ENCODE data around the gene PIK3CA.

Gene PIK3CA

DNA sequence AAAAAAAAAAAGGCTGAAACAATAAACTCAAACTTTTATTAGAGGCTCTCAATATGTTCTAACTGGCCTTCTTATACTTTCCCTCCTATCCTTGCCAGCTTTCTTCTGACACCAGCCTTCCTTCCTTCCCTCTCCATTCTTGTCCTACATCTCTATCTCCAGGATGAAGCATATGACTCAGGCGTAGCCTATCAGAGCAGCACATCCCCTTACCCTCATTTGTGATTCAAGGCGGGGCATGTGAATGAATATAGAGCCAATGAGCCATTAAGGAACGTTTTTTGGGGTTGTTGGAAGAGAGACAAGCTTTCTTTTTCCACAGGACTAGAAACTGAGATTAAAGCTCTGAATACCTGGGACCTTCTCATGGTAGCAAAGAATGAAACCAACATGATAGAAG, 127.8 kb downstream of the PIK3CA start:
- H3K4me3 ChIP-seq (ENCODE audit: low read depth, low read length) = no peak overlapping the region
- TF ChIP-seq, protein P1, sequence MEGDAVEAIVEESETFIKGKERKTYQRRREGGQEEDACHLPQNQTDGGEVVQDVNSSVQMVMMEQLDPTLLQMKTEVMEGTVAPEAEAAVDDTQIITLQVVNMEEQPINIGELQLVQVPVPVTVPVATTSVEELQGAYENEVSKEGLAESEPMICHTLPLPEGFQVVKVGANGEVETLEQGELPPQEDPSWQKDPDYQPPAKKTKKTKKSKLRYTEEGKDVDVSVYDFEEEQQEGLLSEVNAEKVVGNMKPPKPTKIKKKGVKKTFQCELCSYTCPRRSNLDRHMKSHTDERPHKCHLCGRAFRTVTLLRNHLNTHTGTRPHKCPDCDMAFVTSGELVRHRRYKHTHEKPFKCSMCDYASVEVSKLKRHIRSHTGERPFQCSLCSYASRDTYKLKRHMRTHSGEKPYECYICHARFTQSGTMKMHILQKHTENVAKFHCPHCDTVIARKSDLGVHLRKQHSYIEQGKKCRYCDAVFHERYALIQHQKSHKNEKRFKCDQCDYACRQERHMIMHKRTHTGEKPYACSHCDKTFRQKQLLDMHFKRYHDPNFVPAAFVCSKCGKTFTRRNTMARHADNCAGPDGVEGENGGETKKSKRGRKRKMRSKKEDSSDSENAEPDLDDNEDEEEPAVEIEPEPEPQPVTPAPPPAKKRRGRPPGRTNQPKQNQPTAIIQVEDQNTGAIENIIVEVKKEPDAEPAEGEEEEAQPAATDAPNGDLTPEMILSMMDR (IDR thresholded peaks at IDR 0.05; ENCODE audit: borderline replicate concordance, insufficient read depth, low read depth, low read length) = no peak

DNA sequence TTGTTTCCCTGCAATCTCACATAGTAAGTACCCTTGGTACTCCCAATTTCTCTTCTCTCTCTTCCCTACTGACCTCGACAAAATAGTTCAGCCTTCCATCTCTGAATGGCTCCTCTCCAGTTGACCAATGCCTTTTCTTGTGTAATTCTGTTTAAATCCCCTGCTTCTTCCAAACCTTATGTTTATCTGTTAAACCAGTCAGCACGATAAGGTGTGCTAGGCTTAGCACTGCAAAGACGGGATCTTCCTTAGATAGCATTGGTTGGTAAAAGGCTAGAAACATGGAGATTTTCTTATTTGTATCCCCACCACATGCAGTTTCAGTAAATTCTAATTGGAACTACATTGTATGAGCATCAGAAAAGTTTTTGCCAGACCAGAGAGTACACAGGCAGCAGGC, 128.6 kb downstream of the PIK3CA start:
- TF ChIP-seq, protein P1 (IDR thresholded peaks at IDR 0.05; ENCODE audit: borderline replicate concordance, insufficient read depth, low read depth, low read length) = no peak
- no peak overlapping the region for H3K4me3 ChIP-seq (ENCODE audit: low read depth, low read length)

- TF ChIP-seq, protein P1 (IDR thresholded peaks at IDR 0.05; ENCODE audit: borderline replicate concordance, insufficient read depth, low read depth, low read length) = no peak
- no peak overlapping the region for H3K4me3 ChIP-seq (ENCODE audit: low read depth, low read length)
Measured at GRCh38 chr3:179278151-179278550, 130.0 kb downstream of the PIK3CA start.

DNA sequence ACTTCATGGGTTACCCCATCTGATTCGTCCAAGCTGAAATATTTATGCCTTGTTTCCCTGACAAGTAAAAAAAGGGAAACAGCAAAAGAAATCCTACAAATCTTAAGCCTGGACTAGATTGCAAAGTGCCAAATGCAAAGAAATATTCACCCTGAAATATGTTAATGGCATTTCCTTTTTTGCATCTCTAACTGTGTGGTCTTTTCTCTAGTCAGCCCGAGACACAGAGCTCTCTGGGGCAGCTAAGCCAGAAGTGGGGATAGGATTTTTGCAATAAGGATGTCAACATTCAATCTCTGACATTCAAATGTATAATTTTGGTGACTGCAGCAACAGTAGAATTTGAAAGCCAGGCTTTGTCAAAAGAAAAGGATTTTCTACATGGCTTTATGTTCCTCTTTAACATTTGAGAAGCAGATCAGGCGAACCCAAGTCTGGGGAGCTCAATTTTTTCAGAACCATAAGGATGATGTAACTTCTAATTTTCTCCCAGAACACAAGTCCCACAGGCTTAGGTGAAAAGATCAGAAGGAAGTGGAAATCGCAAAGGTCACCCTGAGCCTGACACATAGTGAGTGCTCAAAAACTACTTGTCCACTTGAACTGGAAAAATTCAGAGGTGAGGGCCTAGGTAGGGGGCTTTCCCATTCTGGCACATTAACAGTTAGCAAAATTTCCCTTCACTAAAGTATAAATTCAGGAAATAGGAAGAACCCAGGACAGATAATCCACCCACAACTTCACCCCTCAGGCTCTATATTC, 131.0 kb downstream of the PIK3CA start:
- no peak overlapping the region for H3K4me3 ChIP-seq (ENCODE audit: low read depth, low read length)
- TF ChIP-seq, protein P1 (IDR thresholded peaks at IDR 0.05; ENCODE audit: borderline replicate concordance, insufficient read depth, low read depth, low read length) = no peak

DNA sequence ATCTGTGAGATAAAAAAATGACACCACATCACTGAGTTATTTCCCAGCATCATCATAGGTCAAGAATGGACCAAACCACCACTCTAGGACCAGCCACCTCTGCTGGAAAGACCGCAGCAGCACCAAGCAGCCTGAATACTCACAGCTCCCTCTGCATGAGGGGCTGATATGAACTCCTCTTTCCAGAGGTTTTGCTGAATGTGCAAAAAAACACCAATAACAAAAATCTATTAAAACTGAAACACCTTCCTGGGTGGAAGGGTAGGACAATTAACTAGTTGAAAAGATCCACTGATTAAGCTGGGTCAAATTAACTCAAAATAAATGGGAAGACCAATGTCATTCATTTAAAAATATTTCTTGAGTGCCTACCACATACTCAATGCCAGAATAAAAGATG, 131.7 kb downstream of the PIK3CA start:
- TF ChIP-seq, protein P1 (IDR thresholded peaks at IDR 0.05; ENCODE audit: borderline replicate concordance, insufficient read depth, low read depth, low read length) = no peak
- no peak overlapping the region for H3K4me3 ChIP-seq (ENCODE audit: low read depth, low read length)

- H3K4me3 ChIP-seq (ENCODE audit: low read depth, low read length) = no peak overlapping the region
- TF ChIP-seq, protein P1 (IDR thresholded peaks at IDR 0.05; ENCODE audit: borderline replicate concordance, insufficient read depth, low read depth, low read length) = no peak
Measured at GRCh38 chr3:179281825-179282224, 133.7 kb downstream of the PIK3CA start.

DNA sequence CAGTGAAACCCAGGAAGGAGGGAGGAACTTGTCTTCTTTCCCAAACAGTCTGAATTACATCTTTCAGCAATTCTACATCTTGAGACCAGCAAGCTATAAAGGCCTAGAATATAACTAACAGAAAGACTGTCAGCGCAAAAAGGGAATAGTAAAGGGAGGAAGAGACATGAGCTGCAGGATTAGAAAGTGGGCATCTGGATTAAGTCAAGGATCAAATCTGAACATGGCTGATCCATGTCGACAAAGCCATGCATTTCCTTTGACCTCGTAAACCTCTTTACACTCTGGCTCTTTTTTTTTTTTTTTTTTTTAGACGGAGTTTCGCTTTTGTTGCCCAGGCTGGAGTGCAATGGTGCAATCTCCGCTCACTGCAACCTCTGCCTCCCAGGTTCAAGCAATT, 138.2 kb downstream of the PIK3CA start:
- no peak overlapping the region for H3K4me3 ChIP-seq (ENCODE audit: low read depth, low read length)
- TF ChIP-seq, protein P1 (IDR thresholded peaks at IDR 0.05; ENCODE audit: borderline replicate concordance, insufficient read depth, low read depth, low read length) = no peak

Measured in GM12875 (cell line).